HepG2 (cell line): Measurements from ENCODE around the gene TMCO6. TPM values are rescaled to one million over a fixed set of nuclear protein-coding genes. Genes with fewer than 3 reads are reported as not detected.

ENCODE experiments used
- ATAC-seq: fragments of 200-7000 bp; cut with Tn5 transposase; 3 replicates; pipeline ENCODE4 v1.9.1; 2020; ENCODE audit warnings: mild to moderate bottlenecking, moderate library complexity
- BruUV-seq: library from RNA; stranded (reverse); fragments of 400-500 nt; replicated peaks from 2 replicates; lab custom pipeline; 2021; lab: Mats Ljungman, UMichigan
- CTCF ChIA-PET: fragments of 300-600 bp; formaldehyde crosslinking; extraction: SDS; loops from one replicate; lab custom pipeline; 2021; ENCODE audit warnings: low total read pairs, inconsistent platforms, low intra/inter-chr PET ratio; lab: Yijun Ruan, JAX
- POLR2A ChIA-PET: fragments of 350-600 bp; sonication (Branson Sonifier 250); formaldehyde crosslinking; loops from one replicate; lab custom pipeline; 2020; ENCODE audit warnings: antibody characterized with exemption, inconsistent platforms; lab: Yijun Ruan, JAX
- DNase-seq: peaks from one replicate; pipeline ENCODE4 v3.0.0-alpha.2; 2015; ENCODE audit warnings: low spot score
- FAIRE-seq: peaks from 3 replicates; lab custom pipeline; 2011; peaks lifted over from hg19 to GRCh38; lab: Jason Lieb, UNC
- H2AFZ ChIP-seq: one replicate; pipeline ENCODE4 v1.6.1; 2011; ENCODE audit warnings: low read length, inconsistent platforms
- H3K27ac ChIP-seq: fragments of 300-600 bp; 3 replicates; pipeline ENCODE4 v1.8.0; 2011; ENCODE audit warnings: mixed run types, mild to moderate bottlenecking, mixed read lengths, low read length, inconsistent platforms; ENCODE audit not compliant: insufficient read depth; ENCODE audit errors: extremely low read length
- H3K27me3 ChIP-seq, 2 experiments: fragments of 200-600 bp in 1 of 2; 2 replicates in 1 of 2; 3 replicates in 1 of 2; pipeline versions ENCODE4 v1.6.0 to v1.8.0; 2011; ENCODE audit warnings: low read length in 2 of 2, mild to moderate bottlenecking in 2 of 2, moderate library complexity in 2 of 2, inconsistent platforms in 1 of 2; ENCODE audit not compliant: insufficient read depth in 2 of 2, control insufficient read depth in 1 of 2
- H3K36me3 ChIP-seq, 2 experiments: fragments of 200-600 bp in 1 of 2; replicated peaks in 1 of 2; 2 replicates in 1 of 2; 3 replicates in 1 of 2; pipeline versions ENCODE4 v1.5.1 to v1.8.0; 2011; ENCODE audit warnings: low read length in 2 of 2, inconsistent platforms in 1 of 2; ENCODE audit not compliant: insufficient read depth in 2 of 2, control insufficient read depth in 1 of 2
- H3K4me1 ChIP-seq: 2 replicates; pipeline ENCODE4 v1.5.1; 2012; ENCODE audit warnings: low read length, inconsistent platforms; ENCODE audit not compliant: insufficient read depth
- H3K4me2 ChIP-seq: 2 replicates; pipeline ENCODE4 v1.6.0; 2011; ENCODE audit warnings: low read depth, low read length, inconsistent platforms
- H3K4me3 ChIP-seq, 3 experiments: fragments of 200-600 bp in 1 of 3; sonication (generic), shearing (Covaris generic) in 1 of 3; replicated peaks in 1 of 3; 2 replicates each; pipeline ENCODE4 v1.5.1; 2011 to 2016; ENCODE audit warnings: low read length in 3 of 3, inconsistent platforms in 2 of 3, low read depth in 2 of 3, mild to moderate bottlenecking in 2 of 3, control low read depth in 1 of 3, mixed read lengths in 1 of 3; ENCODE audit not compliant: insufficient read depth in 1 of 3
- H3K79me2 ChIP-seq: one replicate; pipeline ENCODE4 v1.6.1; 2011; ENCODE audit warnings: low read length, inconsistent platforms; ENCODE audit not compliant: insufficient read depth
- H3K9ac ChIP-seq: 2 replicates; pipeline ENCODE4 v1.6.0; 2011; ENCODE audit warnings: mild to moderate bottlenecking, low read depth, low read length, inconsistent platforms; ENCODE audit not compliant: insufficient read depth
- H3K9me3 ChIP-seq: 2 replicates; pipeline ENCODE4 v1.5.1; 2012; ENCODE audit warnings: mild to moderate bottlenecking, low read length
- H4K20me1 ChIP-seq: 2 replicates; pipeline ENCODE4 v1.6.0; 2011; ENCODE audit warnings: inconsistent platforms, mild to moderate bottlenecking, low read length, moderate library complexity; ENCODE audit not compliant: insufficient read depth
- ETS1 ChIP-seq: sonication (generic); formaldehyde crosslinking; IDR thresholded peaks from 2 replicates; pipeline ENCODE4 v1.4.0; 2020; ENCODE audit warnings: missing genetic modification reagents
- NFE2L2 ChIP-seq: fragments of 150-350 bp; IDR thresholded peaks from 2 replicates; pipeline ENCODE4 v1.6.1; 2014; ENCODE audit warnings: low read length
- SMYD3 ChIP-seq: sonication (generic); formaldehyde crosslinking; IDR thresholded peaks from 2 replicates; pipeline ENCODE4 v1.8.1; 2023; ENCODE audit warnings: mild to moderate bottlenecking, missing genetic modification reagents
- SOX6 ChIP-seq, 2 experiments: fragments of 450-650 bp in 1 of 2; sonication (generic) in 1 of 2; formaldehyde crosslinking in 1 of 2; IDR thresholded peaks; 2 replicates each; pipeline versions ENCODE4 v1.4.0 to v1.6.1; 2017 to 2020; ENCODE audit warnings: antibody characterized with exemption in 1 of 2, mild to moderate bottlenecking in 1 of 2, missing genetic modification reagents in 1 of 2
- SRSF4 ChIP-seq: fragments of 200-400 bp; formaldehyde crosslinking; IDR thresholded peaks from one replicate; pipeline ENCODE4 v1.6.1; 2018; ENCODE audit warnings: mild to moderate bottlenecking, low read depth, low read length, moderate library complexity; ENCODE audit not compliant: poor library complexity, severe bottlenecking
- ZBTB39 ChIP-seq: sonication (generic); formaldehyde crosslinking; IDR thresholded peaks from 2 replicates; pipeline ENCODE4 v1.5.0; 2020; ENCODE audit warnings: missing genetic modification reagents
- ZFP41 ChIP-seq: sonication (generic); formaldehyde crosslinking; IDR thresholded peaks from 2 replicates; pipeline ENCODE4 v1.4.0; 2020; ENCODE audit warnings: mild to moderate bottlenecking, missing genetic modification reagents, borderline replicate concordance
- ZNF383 ChIP-seq: sonication (generic); formaldehyde crosslinking; IDR thresholded peaks from 2 replicates; pipeline ENCODE4 v1.4.0; 2020; ENCODE audit warnings: missing genetic modification reagents, mild to moderate bottlenecking, borderline replicate concordance
- ZNF747 ChIP-seq: sonication (generic); formaldehyde crosslinking; IDR thresholded peaks from 2 replicates; pipeline ENCODE4 v1.8.1; 2023; ENCODE audit warnings: missing genetic modification reagents, mild to moderate bottlenecking, borderline replicate concordance
- in situ Hi-C: cut with HindIII; loops from 2 replicates; pipeline ENCODE4 v1.10.0; 2017; ENCODE audit warnings: low pct_unique_long_range_greater_than_20kb; ENCODE audit not compliant: extremely low pct_ligation_motif_present
- intact Hi-C: fragments of 100-400 bp; cut with micrococcal nuclease; formaldehyde crosslinking; loops from one replicate; pipeline ENCODE4 v1.10.0; 2022; ENCODE audit not compliant: unreplicated experiment
- polyA plus RNA-seq, 8 experiments: library from polyadenylated mRNA; depleted of rRNA in 3 of 8; stranded (reverse) in 7 of 8; unstranded in 1 of 8; fragments of >200 nt; fragmentation: Illumina TruSeq in 4 of 8; extraction: Trizol in 4 of 8; gene quantifications; 2 replicates each; pipeline versions ENCODE4 v1.2.1 to v1.2.3, GENCODE V29; 2011 to 2016; ENCODE audit warnings: low read depth in 4 of 8, missing spikeins in 1 of 8, mixed read lengths in 1 of 8; ENCODE audit not compliant: insufficient read depth in 1 of 8
- total RNA-seq, 5 experiments: library from RNA; depleted of rRNA; stranded (reverse); fragments of >200 nt; fragmentation: Illumina TruSeq; extraction: Trizol; gene quantifications; 2 replicates each; pipeline ENCODE4 v1.2.3, GENCODE V29; 2016; ENCODE audit warnings: low read depth in 1 of 5
- TF ChIP-seq, protein P1 (sequence below): sonication (generic); formaldehyde crosslinking; IDR thresholded peaks from 2 replicates; pipeline ENCODE4 v1.5.1; 2020; ENCODE audit warnings: mild to moderate bottlenecking, moderate library complexity, missing genetic modification reagents

TMCO6 gene
- total and polyA plus RNA-seq, 2 of the 13 experiments (the other 11 are each of a cell fraction or from before 2014, with no cell fraction given): 16.6 to 28.2 TPM

DNA sequence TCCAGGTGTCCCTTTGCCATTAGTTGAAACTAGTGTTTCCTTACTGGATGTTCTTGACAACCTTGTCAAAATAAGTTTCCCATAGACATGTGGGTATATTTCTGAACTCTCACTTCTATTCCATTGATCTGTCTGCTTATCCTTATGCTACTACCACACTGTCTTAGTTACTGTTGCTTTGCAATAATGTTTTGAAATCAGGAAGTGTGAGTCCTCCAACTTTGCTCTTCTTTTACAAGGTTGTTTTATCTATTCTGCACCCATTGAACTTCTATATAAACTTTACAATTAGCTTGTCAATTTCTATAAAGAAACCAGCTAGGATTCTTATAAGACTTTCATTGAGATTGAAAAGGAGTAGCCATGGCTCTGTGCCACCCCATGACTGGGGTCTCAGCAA lies 30.5 kb upstream of the TMCO6 start:
- peaks cover 73% of the 10 kb centered on the region for H3K4me1 ChIP-seq
- in situ Hi-C loops: no loop called here
- H2AFZ ChIP-seq: no peak overlapping the region
- no peak overlapping the region for H3K4me3 ChIP-seq
- DNase-seq: no peak
- H3K79me2 ChIP-seq: no peaks in the 10 kb centered on the region
- intact Hi-C loops: no loop called here
- H3K27ac ChIP-seq: no peak overlapping the region
- no peak for ATAC-seq
- no peak overlapping the region for H3K4me2 ChIP-seq
- no peaks in the 10 kb centered on the region for H3K36me3 ChIP-seq
- no peaks in the 10 kb centered on the region for H4K20me1 ChIP-seq
- H3K27me3 ChIP-seq: no peaks in the 10 kb centered on the region
- FAIRE-seq: no peak
- no peak for TF ChIP-seq NFE2L2
- no peak for TF ChIP-seq ZFP41
- no peak for TF ChIP-seq SRSF4
- TF ChIP-seq ZBTB39 (CRISPR knock-in tag): no peak
- TF ChIP-seq SOX6 (IDR thresholded peaks at IDR 0.05): no peak
- no peak for TF ChIP-seq SOX6 (CRISPR knock-in tag; IDR thresholded peaks at IDR 0.05)
- no peak for TF ChIP-seq ZNF747 (CRISPR knock-in tag)
- TF ChIP-seq, protein P1, sequence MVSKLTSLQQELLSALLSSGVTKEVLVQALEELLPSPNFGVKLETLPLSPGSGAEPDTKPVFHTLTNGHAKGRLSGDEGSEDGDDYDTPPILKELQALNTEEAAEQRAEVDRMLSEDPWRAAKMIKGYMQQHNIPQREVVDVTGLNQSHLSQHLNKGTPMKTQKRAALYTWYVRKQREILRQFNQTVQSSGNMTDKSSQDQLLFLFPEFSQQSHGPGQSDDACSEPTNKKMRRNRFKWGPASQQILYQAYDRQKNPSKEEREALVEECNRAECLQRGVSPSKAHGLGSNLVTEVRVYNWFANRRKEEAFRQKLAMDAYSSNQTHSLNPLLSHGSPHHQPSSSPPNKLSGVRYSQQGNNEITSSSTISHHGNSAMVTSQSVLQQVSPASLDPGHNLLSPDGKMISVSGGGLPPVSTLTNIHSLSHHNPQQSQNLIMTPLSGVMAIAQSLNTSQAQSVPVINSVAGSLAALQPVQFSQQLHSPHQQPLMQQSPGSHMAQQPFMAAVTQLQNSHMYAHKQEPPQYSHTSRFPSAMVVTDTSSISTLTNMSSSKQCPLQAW (CRISPR knock-in tag): no peak
- no peak for TF ChIP-seq ZNF383 (CRISPR knock-in tag)
- TF ChIP-seq ETS1 (CRISPR knock-in tag): no peak
- TF ChIP-seq SMYD3: no peak
- CTCF ChIA-PET: no interaction called here
- POLR2A ChIA-PET: no interaction called here
- no peaks in the 10 kb centered on the region for H3K9me3 ChIP-seq
- no TSS peak for BruUV-seq
- H3K9ac ChIP-seq: no peak overlapping the region
